Raji (cell line): ENCODE measurements around the gene GULP1.

ENCODE experiments used
- POLR2A ChIP-seq: IDR thresholded peaks from 2 replicates; pipeline ENCODE4 v1.6.1; 2011; ENCODE audit warnings: low read depth, low read length, control low read depth; ENCODE audit not compliant: insufficient read depth

GULP1 gene

GRCh38 chr2:188282907-188283306 is 8.8 kb upstream of the GULP1 start:
- TF ChIP-seq POLR2A = no peak

DNA sequence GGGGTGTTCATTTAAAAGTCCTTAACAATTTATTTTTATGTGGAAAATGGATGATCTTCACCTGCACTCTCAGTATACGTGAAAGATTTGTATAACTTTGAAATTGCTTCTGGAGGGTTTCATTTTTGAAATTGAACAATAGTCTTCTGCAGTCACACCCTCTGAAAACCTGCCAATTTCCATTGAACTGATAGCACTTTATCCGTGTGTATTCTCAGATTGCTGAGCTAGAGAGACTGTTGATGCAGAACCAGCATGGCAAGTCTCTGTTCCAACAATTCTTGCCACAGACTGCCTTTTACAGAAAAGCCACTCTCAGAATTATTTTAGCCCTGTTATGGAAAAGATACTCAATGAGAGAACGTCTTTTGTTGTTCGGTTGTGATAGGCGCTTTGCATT is 6.6 kb upstream of the GULP1 start:
- TF ChIP-seq POLR2A = no peak

- TF ChIP-seq POLR2A = no peak
Observed at GRCh38 chr2:188285774-188286173, 5.9 kb upstream of the GULP1 start.

DNA sequence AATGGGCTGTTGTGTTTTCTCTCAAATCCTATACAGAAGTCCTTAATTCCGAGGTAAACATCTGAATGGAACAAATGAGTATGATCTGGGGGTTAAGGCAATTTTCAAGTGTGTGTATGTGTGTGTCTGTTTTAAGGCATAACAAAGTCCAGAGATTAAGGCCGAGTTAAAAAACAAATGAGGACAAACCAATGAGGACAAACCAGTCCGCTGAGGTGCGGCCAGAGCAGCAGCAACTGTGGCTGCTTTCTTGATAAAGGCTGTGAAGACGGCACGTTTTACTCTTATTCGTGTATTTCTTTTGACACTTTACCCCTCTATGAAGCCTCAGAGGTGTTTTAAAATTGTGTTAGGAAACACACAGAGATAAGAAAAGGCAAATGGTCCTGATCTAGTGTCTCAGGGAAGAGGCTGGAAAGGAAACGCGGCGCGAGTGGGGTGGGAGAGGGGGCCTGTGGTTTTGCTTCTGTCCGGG is 495 bp upstream of the GULP1 start:
- no peak for TF ChIP-seq POLR2A

DNA sequence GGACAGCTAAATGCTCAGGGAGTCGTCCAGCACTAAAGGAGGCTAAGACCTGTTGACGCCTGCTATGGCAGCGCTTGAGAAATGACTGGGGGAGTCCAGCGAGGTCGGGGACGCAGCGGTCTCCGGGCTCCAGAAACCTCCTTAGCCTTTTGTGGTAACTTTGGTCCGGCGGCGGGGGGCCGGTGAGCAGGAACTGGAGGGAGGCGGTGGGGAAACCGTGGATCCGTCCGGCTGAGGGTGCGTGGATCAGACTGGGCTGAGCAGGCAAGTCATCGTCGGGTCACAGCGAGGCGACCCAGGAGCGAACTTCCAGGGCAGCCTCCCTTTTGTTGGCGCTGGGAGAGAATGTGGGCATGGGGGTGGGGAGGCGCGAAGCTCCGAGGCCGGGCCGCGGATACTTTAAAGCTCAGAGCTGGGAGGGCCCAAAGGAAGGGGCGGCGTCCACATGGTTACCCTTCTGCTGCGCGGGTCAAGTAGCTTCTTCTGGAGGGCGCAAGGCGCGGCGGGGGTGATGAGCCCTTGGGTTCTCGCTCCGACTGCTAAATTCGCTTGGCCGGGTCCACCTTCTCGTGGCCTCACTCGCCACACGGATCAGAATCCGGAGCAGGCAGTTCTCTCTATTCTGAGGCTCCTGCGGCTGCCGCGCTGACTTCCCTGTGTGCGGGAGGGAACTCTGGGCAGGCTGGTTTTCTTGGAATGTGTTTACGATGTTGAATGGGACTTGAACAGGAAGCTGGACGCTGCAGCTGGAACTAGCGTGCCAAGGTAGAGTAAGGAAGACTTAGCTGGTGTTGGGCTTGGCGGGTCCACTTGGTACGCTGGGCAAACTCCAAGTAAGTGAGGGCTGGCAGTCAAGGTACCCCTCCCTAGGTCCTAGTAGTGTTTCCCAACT is 920 bp downstream of the GULP1 start:
- no peak for TF ChIP-seq POLR2A

DNA sequence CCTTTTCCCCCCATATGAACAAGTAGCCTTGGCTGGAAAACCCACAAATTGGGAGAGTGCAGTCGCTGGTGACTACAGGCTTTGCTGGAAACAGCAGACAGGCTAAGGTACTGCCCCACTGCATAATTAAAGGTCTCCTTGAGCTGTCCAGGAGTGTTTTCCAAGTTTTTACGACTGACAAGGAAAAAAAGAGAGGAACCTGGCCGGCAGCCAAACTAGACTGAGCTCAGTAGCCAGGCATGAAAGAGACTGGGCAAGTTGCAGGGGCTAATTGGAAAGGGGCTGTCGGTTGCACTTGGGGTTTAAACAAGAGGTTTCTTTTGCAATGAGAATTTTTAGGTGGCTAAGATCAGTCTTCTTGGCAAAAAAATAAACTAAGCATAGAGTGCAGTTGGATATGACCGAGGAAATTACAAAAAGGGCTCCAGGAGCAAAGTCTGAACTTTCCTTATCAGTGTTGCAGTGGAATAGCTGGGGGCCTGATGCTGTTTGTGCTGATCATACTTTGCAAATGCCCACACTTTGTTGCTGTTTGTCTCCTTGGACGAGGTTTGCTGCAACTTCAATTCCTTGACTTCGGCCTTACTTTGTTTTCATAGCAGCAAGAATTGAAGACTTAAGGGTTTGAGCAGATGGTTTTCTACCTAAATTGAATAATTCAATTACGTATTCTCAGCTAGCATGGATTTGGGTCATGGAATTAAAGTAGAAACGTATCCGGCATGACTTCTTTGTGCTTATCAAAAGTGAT is 2.1 kb downstream of the GULP1 start:
- no peak for TF ChIP-seq POLR2A

DNA sequence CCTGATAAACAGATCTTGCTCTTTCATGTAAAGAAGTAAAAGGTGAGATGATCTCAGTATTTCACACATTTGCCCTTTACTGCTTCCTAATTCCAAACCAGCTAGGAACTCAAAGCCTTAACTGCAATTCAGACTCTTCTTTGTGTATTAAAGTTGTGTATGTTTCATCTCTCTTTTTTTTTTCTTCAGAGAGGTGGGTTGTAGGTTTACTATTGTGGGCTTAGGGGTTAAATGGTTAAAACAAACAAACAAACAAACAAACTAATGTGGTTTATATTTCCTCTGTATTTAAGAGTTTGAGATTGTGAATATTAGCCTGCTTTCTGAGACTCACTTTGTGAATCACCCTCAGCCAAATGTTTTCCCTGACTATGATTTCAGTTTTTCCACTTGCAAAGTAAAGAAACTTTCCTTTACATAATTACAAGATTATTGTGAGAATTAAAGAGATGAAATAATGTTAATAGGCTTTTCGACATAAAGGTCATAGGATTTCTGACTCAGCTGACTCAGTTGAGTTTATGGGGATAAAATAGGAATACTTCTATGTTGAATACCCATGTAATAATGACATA is 2.8 kb downstream of the GULP1 start:
- no peak for TF ChIP-seq POLR2A

GRCh38 chr2:188295067-188295685 is 3.5 kb downstream of the GULP1 start:
- no peak for TF ChIP-seq POLR2A

- TF ChIP-seq POLR2A = no peak
Observed at GRCh38 chr2:188297978-188298377, 6.3 kb downstream of the GULP1 start.

DNA sequence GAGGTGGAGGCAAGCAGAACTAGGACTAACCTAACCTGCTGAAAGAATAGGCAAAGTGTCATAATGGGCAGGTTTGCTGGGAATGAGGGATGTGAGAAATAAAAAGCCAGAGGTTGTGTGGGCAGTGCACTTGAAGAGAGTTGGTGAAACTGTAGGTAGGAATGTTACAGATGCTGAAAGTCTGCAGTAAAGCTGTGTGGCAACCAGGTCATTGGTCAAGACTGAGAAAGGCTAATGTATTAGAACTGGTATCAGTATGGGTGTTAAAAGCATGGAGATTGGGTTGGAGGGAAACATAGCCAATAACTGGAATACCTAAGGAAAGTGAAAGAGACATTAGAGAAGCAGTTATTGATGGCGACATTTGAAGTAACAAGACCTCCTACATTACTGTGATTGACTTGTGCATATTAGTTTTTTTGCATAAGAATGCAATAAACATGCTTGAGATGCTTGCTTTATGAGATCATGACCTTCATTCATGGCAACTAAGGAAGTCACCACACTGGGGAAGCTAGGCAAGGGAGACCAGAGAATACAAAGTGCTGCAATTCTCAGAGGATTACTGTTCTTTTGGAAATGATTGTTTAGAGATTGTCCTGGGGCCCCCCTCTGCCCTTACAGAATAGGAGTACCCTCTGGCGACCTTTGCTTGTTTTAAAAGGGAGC is 11.8 kb downstream of the GULP1 start:
- TF ChIP-seq POLR2A = no peak

DNA sequence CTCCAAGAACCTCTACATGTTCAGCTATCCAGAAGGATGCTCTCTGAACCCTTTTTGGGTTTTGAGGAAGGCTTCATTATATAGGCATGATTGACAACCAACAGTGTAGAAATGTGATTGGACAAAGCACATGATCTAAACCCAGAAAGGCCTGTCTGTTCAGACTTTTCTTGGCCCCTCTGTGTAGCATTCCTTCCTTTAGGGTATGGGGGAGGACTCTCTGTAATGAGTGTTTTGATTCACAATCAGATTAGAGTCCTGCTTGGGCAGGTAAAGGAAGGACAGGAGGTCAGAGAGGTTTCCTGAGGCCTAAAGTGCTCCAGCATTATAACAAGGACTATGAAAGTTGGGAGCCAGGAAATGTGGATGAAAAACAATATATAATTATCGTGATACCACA is 13.6 kb downstream of the GULP1 start:
- no peak for TF ChIP-seq POLR2A

GRCh38 chr2:188306271-188306670 is 14.6 kb downstream of the GULP1 start:
- TF ChIP-seq POLR2A = no peak

DNA sequence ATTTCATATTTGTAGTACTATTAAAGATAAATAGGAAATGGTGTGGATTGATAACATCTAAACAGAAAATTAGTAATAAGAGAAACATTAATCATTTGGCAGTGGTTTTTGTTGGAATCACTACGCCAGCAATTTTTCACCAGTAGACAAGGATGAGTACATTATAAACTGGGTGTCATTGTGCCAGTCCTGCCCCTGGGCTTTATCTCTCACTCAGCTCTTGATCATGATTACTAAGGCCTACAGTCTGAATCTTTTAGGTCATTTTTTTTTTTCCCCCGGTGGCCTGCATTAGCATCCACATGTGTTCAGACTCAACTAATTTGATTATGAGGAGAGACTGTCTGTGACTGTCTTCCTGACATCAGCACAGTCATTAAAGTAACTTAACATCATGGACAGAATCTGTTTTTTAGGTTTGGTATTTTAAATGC is 16.2 kb downstream of the GULP1 start:
- TF ChIP-seq POLR2A = no peak

DNA sequence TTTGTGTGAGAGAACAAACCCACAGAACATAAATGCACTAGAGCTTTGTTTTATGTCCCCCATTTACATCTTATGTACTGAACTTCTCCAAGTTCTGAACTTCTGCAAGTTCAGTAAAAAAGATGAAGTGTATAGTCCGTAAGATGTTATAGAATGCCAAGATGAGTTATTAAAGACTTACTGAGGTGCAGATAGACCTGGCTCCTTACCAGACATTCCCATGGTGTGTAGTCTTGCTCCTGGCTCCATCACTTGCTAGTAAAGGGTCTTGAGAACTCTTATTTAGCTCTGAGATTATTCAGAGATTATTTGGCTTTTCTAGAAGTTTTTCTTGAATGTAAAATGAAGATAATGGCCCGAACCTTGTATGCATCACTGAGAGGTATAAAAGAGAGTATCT is 16.8 kb downstream of the GULP1 start:
- TF ChIP-seq POLR2A = no peak

DNA sequence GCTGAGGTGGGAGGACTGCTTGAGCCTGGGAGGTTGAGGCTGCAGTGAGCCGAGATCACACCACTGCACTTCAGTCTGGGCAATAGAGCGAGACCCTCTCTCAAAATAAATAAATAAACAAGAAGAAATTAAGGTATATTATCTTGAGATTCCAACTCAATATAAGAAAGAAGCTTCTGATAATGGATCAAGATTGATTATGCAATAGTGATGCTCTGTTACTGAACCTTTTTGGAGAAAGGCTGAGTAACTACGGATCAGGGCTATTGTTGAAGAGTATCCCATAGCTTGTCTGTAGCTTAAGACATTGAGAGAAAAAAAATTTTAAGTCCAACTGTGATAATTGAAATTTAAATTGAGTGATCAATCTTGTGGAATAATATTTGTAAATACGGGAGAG is 17.7 kb downstream of the GULP1 start:
- no peak for TF ChIP-seq POLR2A
